H1 (cell line): ENCODE measurements around the gene CDH22. TPM values are rescaled to one million over a fixed set of nuclear protein-coding genes. Genes with fewer than 3 reads are reported as not detected.

Source experiments
- BACH1 ChIP-seq: IDR thresholded peaks from 2 replicates; pipeline ENCODE4 v1.6.1; 2012; ENCODE audit warnings: low read length, improper control_type of control experiment
- CHD7 ChIP-seq: fragments of 300-600 bp; sonication (generic); IDR thresholded peaks from 2 replicates; pipeline ENCODE4 v1.7.1; 2012; ENCODE audit warnings: low read length, moderate library complexity, mild to moderate bottlenecking, inconsistent platforms; ENCODE audit not compliant: insufficient replicate concordance
- KDM4A ChIP-seq: IDR thresholded peaks from one replicate; pipeline ENCODE4 v1.7.1; 2012; ENCODE audit warnings: low read depth, mild to moderate bottlenecking, moderate library complexity, low read length, inconsistent platforms; ENCODE audit not compliant: severe bottlenecking
- PHF8 ChIP-seq: fragments of 200-600 bp; sonication (generic); conservative IDR thresholded peaks from 2 replicates; pipeline ENCODE4 v1.7.1; 2012; ENCODE audit warnings: low read depth, mild to moderate bottlenecking, inconsistent platforms, low read length, moderate library complexity
- POLR2A ChIP-seq, 2 experiments: IDR thresholded peaks; 1 replicate in 1 of 2; 2 replicates in 1 of 2; pipeline ENCODE4 v1.6.1; 2011; ENCODE audit warnings: low read depth in 2 of 2, low read length in 2 of 2, mild to moderate bottlenecking in 2 of 2; ENCODE audit errors: control extremely low read depth in 1 of 2
- SIN3A ChIP-seq, 2 experiments: IDR thresholded peaks in 1 of 2; conservative IDR thresholded peaks in 1 of 2; 2 replicates each; pipeline ENCODE4 v1.6.1; 2011 to 2012; ENCODE audit warnings: low read length in 2 of 2, improper control_type of control experiment in 1 of 2, low read depth in 1 of 2, mild to moderate bottlenecking in 1 of 2
- SIRT6 ChIP-seq: IDR thresholded peaks from one replicate; pipeline ENCODE4 v1.7.1; 2012; ENCODE audit warnings: low read length, inconsistent platforms
- SIX5 ChIP-seq: IDR thresholded peaks from 2 replicates; pipeline ENCODE4 v1.6.1; 2011; ENCODE audit warnings: mild to moderate bottlenecking, low read depth, low read length
- SP4 ChIP-seq: IDR thresholded peaks from 2 replicates; pipeline ENCODE4 v1.6.1; 2012; ENCODE audit warnings: low read length, inconsistent platforms
- TAF1 ChIP-seq: IDR thresholded peaks from 2 replicates; pipeline ENCODE4 v1.6.1; 2011; ENCODE audit warnings: mild to moderate bottlenecking, low read depth, low read length
- polyA plus RNA-seq, 7 experiments: library from polyadenylated mRNA; depleted of rRNA in 3 of 7; stranded (reverse) in 5 of 7; unstranded in 2 of 7; fragments of >200 nt in 5 of 7; fragments of 200-250 nt in 2 of 7; gene quantifications; 1 replicate in 5 of 7; 2 replicates in 1 of 7; 4 replicates in 1 of 7; pipeline versions ENCODE4 v1.2.1 to v1.2.3, GENCODE V29; 2011 to 2013; ENCODE audit warnings: missing spikeins in 2 of 7, mixed read lengths in 2 of 7
- total RNA-seq: library from RNA; stranded (reverse); fragmentation: NEBNext Ultra II Directional; extraction: Animal tissue kit (Norgen Biotek cat#: 25700); gene quantifications from 2 replicates; pipeline ENCODE4 v1.2.1, GENCODE V29; 2021

CDH22 gene
- total and polyA plus RNA-seq, 2 of the 8 experiments (the other 6 are each of a cell fraction or from before 2014, with no cell fraction given), result 0.35 to 0.39 TPM

DNA sequence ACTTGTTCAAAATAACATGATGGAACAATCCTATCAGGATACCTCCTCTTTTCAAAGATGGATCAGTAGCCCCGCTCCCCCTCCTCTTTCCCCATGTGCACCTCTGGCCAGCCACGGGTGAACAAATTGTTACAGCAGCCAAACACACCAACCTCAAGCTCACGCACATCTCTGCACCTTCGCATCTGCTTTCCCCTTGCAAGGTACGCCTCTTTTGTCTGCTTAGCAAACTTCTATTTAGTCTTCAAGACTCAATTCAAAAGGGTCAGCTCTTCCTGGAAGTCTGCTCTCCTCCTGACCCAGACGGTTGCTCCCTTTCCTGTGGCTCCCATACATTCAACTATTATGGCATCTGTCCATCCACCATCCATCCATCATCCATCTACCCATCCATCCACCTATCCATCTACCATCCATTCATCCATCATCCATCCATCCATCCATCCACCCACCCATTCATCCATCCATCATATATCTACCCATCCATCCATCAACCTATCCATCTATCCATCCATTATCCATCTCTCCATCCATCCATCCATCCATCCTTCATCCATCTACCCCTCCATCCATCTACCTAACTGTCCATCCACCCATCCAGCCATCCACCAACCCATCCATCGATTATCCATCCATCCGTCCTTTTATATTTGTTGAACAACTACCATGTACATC is 36.3 kb upstream of the CDH22 start (continued):
- TF ChIP-seq CHD7, result no peak
- no peak for TF ChIP-seq PHF8
- no peak for TF ChIP-seq KDM4A
- TF ChIP-seq SIRT6, result no peak
- TF ChIP-seq TAF1, result no peak
- no peak for TF ChIP-seq POLR2A (IDR thresholded peaks at IDR 0.05; ENCODE audit: control extremely low read depth in 1 of 2, low read depth in 2 of 2, low read length in 2 of 2)
- no peak for TF ChIP-seq SIX5
- no peak for TF ChIP-seq SIN3A (conservative IDR thresholded peaks at IDR 0.05 in 1 of 2, IDR thresholded peaks at IDR 0.05 in 1 of 2; ENCODE audit: low read depth in 1 of 2, low read length in 2 of 2)
- TF ChIP-seq SP4, result no peak
- no peak for TF ChIP-seq BACH1
